Measurements from ENCODE around the gene APC2. TPM values are rescaled to one million over a fixed set of nuclear protein-coding genes. Genes with fewer than 3 reads are reported as not detected.

Gene APC2
- total RNA-seq, 1 donor from 2014 or later, result 0.42 TPM

- CTCF ChIA-PET, result no interaction called here
- TF ChIP-seq CTCF (IDR thresholded peaks at IDR 0.05), result no peak
- ATAC-seq (ENCODE audit: low read depth), result no peak
- no peak for DNase-seq
- Mint-ChIP-seq H3K36me3 (ENCODE audit: low read depth) (peaks cover 70% of the 10 kb centered on the region), H3K4me3 (no peak overlapping the region), H3K27ac (no peak overlapping the region), H3K9me3 (no peaks in the 10 kb centered on the region), H3K4me1 (peaks cover 3% of the 10 kb centered on the region), H3K27me3 (no peaks in the 10 kb centered on the region)
- POLR2A ChIA-PET, result no interaction called here
- intact Hi-C loops (cut with micrococcal nuclease), result no loop called here
These were observed 21.1 kb upstream of the APC2 start for GRCh38 chr19:1428738-1429391.

GRCh38 chr19:1429750-1430149, 20.2 kb upstream of the APC2 start:
- intact Hi-C loops (cut with micrococcal nuclease), result no loop called here
- no peak overlapping the region for H3K27ac Mint-ChIP-seq
- no peaks in the 10 kb centered on the region for H3K27me3 Mint-ChIP-seq
- H3K9me3 Mint-ChIP-seq, result no peaks in the 10 kb centered on the region
- ChIA-PET POLR2A (interaction anchor here (1.2 kb wide), 1 partner anchor 161 kb away, joined by 3 read pairs; the partner anchor contains the start of gene CIRBP), CTCF (no interaction called here)
- no peak for TF ChIP-seq CTCF (IDR thresholded peaks at IDR 0.05)
- ATAC-seq (ENCODE audit: low read depth), result no peak
- DNase-seq, result no peak
- peaks cover 61% of the 10 kb centered on the region for H3K36me3 Mint-ChIP-seq (ENCODE audit: low read depth)
- H3K4me1 Mint-ChIP-seq, result peaks cover 3% of the 10 kb centered on the region
- no peak overlapping the region for H3K4me3 Mint-ChIP-seq

GRCh38 chr19:1430246-1430645, 19.7 kb upstream of the APC2 start:
- POLR2A ChIA-PET, result interaction anchor here (0.7 to 1.2 kb wide), 2 partner anchors 15 to 161 kb away, joined by 3 to 8 read pairs; partner anchors contain the start of gene CIRBP
- no peaks in the 10 kb centered on the region for H3K4me1 Mint-ChIP-seq

GRCh38 chr19:1431759-1432506, 18.0 kb upstream of the APC2 start:
- ChIA-PET CTCF (no interaction called here), POLR2A (interaction anchor here (0.7 kb wide), 1 partner anchor 13 kb away, joined by 4 read pairs; no protein-coding TSS in a partner anchor)
- peaks cover 50% of the 10 kb centered on the region for H3K36me3 Mint-ChIP-seq (ENCODE audit: low read depth)

More at GRCh38 chr19:1430246-1430645, 19.7 kb upstream of the APC2 start:
- H3K36me3 Mint-ChIP-seq (ENCODE audit: low read depth), result peaks cover 58% of the 10 kb centered on the region
- H3K27ac Mint-ChIP-seq, result no peak overlapping the region
- no peak for ATAC-seq (ENCODE audit: low read depth)
- TF ChIP-seq CTCF (IDR thresholded peaks at IDR 0.05), result no peak
- DNase-seq, result no peak
- CTCF ChIA-PET, result no interaction called here
- H3K4me3 Mint-ChIP-seq, result no peak overlapping the region
- intact Hi-C loops (cut with micrococcal nuclease), result no loop called here
- no peaks in the 10 kb centered on the region for H3K27me3 Mint-ChIP-seq
- H3K9me3 Mint-ChIP-seq, result no peaks in the 10 kb centered on the region

More at GRCh38 chr19:1431759-1432506, 18.0 kb upstream of the APC2 start:
- H3K27me3 Mint-ChIP-seq, result no peaks in the 10 kb centered on the region
- no peak overlapping the region for H3K27ac Mint-ChIP-seq
- no peak overlapping the region for H3K4me3 Mint-ChIP-seq
- ATAC-seq (ENCODE audit: low read depth) (no peak), DNase-seq (no peak)
- no peaks in the 10 kb centered on the region for H3K4me1 Mint-ChIP-seq
- TF ChIP-seq CTCF (IDR thresholded peaks at IDR 0.05), result no peak
- H3K9me3 Mint-ChIP-seq, result no peaks in the 10 kb centered on the region
- intact Hi-C loops (cut with micrococcal nuclease), result no loop called here
